Measurements from ENCODE around the gene DCHS1.

DCHS1 gene

DNA sequence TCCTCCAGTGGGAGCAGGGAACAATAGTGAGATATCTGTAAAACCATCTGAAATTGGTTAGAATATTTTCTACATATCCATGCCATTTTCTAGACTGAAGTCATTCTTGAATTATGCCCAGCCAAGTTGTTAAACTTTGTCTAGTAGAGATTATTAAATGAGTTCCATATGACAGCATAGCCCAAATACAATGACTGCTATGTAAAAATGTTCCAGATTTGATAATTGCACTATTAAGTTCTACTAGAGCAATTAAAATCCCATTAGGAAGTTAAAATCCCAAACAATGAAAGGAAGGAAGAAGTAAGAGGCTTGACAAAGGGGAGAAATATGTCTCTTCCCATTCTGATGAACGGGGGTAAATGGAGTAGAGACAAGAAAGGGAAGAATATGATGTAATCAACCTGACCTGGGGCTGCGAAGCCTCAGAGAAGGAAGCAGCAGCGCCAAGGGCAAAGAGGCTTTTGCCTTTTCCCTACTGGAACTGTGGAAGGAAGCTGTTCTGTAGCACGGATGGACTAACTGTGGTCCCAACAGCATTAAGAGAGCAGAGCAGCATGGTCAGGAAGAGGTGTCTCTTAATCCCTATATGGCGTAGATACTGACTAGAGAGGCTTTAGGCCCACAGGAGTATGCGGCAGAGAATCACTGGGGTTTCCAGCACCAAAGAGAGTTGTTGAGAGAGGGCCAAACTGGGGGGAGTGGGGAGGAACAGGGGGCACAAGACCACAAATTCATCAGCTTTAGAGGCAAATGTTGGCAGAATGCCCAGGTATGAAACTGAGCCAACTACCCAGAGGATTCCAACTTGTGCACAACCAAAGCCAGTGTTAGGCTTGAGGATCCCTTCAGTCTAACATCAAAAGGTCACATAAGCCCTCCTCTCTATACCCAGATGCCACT lies 78.9 kb downstream of the DCHS1 start:
- peak; percentile 66 for DNase-seq (ENCODE audit: low read depth)
- no peak overlapping the region for H3K4me3 ChIP-seq (ENCODE audit: low read depth, low read length)
- TF ChIP-seq, protein P1, sequence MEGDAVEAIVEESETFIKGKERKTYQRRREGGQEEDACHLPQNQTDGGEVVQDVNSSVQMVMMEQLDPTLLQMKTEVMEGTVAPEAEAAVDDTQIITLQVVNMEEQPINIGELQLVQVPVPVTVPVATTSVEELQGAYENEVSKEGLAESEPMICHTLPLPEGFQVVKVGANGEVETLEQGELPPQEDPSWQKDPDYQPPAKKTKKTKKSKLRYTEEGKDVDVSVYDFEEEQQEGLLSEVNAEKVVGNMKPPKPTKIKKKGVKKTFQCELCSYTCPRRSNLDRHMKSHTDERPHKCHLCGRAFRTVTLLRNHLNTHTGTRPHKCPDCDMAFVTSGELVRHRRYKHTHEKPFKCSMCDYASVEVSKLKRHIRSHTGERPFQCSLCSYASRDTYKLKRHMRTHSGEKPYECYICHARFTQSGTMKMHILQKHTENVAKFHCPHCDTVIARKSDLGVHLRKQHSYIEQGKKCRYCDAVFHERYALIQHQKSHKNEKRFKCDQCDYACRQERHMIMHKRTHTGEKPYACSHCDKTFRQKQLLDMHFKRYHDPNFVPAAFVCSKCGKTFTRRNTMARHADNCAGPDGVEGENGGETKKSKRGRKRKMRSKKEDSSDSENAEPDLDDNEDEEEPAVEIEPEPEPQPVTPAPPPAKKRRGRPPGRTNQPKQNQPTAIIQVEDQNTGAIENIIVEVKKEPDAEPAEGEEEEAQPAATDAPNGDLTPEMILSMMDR (conservative IDR thresholded peaks at IDR 0.05; ENCODE audit: low read depth, low read length) = no peak

DNA sequence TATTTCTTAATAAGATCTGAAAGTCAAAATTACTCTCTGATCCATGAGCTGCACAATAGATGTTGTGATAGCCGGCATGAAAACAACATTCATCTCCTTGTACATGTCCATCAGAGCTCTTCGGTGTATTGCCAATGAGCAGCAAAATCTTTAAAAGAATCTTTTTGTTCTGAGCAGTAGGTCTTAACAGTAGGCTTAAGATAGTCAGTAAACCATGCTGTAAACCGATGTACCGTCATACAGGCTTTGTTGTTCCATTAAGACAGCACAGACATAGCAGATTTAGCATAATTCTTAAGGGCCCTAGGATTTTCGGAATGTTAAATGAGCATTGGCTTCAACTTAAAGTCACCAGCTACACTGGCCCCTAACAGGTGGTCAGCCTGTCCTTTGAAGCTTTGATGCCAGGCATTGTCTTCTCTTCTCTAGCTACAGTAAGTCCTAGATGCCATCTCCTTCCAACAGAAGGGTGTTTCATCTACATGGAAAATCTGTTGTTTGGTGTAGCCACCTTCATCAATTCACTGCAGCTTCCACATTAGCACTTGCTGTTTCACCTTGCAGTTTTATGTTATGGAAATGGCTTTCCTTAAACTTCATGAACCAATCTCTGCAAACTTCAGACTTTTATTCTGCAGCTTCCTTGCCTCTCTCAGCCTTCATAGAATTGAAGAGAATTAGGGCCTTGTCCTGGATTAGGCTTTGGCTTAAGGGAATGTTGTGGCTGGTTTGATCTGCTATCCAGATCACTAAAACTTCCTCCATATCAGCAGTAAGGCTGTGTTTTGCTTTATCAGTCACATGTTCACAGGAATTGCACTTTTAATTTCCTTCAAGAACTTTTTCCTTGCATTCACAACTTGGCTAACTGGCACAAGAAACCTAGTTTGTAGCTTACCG lies 80.5 kb downstream of the DCHS1 start:
- TF ChIP-seq, protein P1 (conservative IDR thresholded peaks at IDR 0.05; ENCODE audit: low read depth, low read length) = no peak
- no peak for DNase-seq (ENCODE audit: low read depth)
- H3K4me3 ChIP-seq (ENCODE audit: low read depth, low read length) = no peak overlapping the region

DNA sequence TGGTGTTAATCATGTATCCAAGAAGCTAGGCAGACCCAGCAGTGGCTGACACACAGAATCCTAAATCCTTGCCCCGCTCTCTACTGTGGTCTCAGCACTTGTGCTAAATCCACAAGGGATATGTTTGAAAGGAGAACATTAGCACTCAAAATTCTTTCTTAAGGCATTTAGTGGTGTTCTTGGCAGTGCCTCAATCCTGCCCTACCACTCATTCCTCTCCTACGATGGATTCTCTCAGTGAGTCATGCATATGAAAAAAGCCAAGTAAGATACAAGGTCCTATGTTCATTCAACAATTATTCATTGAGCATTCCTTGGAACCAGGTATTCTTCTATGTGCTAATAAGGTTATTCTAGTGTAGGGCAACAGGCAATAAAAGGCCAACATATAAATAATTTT lies 83.4 kb downstream of the DCHS1 start:
- TF ChIP-seq, protein P1 (conservative IDR thresholded peaks at IDR 0.05; ENCODE audit: low read depth, low read length) = no peak
- peak; percentile 79 for DNase-seq (ENCODE audit: low read depth)
- no peak overlapping the region for H3K4me3 ChIP-seq (ENCODE audit: low read depth, low read length)

DNA sequence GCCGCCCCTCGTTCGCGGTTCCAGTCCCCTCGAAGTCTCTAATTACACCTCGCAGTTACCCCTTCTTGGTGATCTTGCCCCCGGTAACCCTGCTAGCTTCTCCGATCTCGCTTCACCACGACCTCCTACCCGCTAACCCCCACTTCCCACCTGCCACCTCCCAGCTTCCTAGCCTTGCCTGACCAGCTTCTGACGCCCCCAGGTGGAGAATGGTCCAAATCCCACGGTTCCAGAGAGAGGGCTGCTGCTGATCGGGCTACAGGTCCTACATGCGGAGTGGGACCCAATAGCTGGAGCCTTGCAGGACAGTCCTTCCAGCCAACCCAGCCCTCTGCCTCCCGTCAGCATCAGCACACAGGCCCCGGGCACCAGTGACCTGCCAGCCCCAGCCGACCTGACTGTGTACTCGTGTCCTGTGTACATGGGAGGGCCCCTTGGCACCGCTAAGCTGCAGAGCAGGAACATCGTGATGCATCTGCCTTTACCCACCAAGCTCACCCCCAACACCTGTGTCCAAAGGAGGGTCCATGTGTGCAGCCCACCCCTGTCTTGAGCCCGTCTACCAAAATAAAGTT lies 84.1 kb downstream of the DCHS1 start:
- TF ChIP-seq, protein P1 (conservative IDR thresholded peaks at IDR 0.05; ENCODE audit: low read depth, low read length) = peak; percentile 2
- H3K4me3 ChIP-seq (ENCODE audit: low read depth, low read length) = no peak overlapping the region
- no peak for DNase-seq (ENCODE audit: low read depth)
